Measurements from ENCODE around the gene SYNJ1.

The SYNJ1 gene

GRCh38 chr21:32593690-32594089 lies 134.1 kb downstream of the SYNJ1 start:
- no peak overlapping the region for H3K4me3 ChIP-seq (ENCODE audit: low read depth, low read length)
- H3K9me3 ChIP-seq = no peaks in the 10 kb centered on the region
- no peaks in the 10 kb centered on the region for H3K4me1 ChIP-seq
- no peaks in the 10 kb centered on the region for H3K36me3 ChIP-seq
- no peaks in the 10 kb centered on the region for H3K27me3 ChIP-seq
- TF ChIP-seq CTCF (IDR thresholded peaks at IDR 0.05; ENCODE audit: low read depth, low read length) = no peak
- DNase-seq = no peak

- DNase-seq = no peak
- TF ChIP-seq CTCF (IDR thresholded peaks at IDR 0.05; ENCODE audit: low read depth, low read length) = no peak
- no peaks in the 10 kb centered on the region for H3K4me1 ChIP-seq
- H3K9me3 ChIP-seq = no peaks in the 10 kb centered on the region
- no peaks in the 10 kb centered on the region for H3K36me3 ChIP-seq
- no peaks in the 10 kb centered on the region for H3K27me3 ChIP-seq
- no peak overlapping the region for H3K4me3 ChIP-seq (ENCODE audit: low read depth, low read length)
Observed at GRCh38 chr21:32592929-32593502, 134.8 kb downstream of the SYNJ1 start.

GRCh38 chr21:32590130-32590529 lies 137.7 kb downstream of the SYNJ1 start:
- Histone ChIP-seq H3K27me3 (peaks cover 15% of the 10 kb centered on the region), H3K9me3 (no peaks in the 10 kb centered on the region), H3K4me3 (ENCODE audit: low read depth, low read length) (no peak overlapping the region), H3K36me3 (no peaks in the 10 kb centered on the region), H3K4me1 (no peaks in the 10 kb centered on the region)
- no peak for TF ChIP-seq CTCF (IDR thresholded peaks at IDR 0.05; ENCODE audit: low read depth, low read length)
- DNase-seq = no peak

GRCh38 chr21:32587651-32588050 lies 140.2 kb downstream of the SYNJ1 start:
- TF ChIP-seq CTCF (IDR thresholded peaks at IDR 0.05; ENCODE audit: low read depth, low read length) = no peak
- Histone ChIP-seq H3K36me3 (no peaks in the 10 kb centered on the region), H3K27me3 (peaks cover 32% of the 10 kb centered on the region), H3K4me3 (ENCODE audit: low read depth, low read length) (no peak overlapping the region), H3K4me1 (no peaks in the 10 kb centered on the region), H3K9me3 (no peaks in the 10 kb centered on the region)
- no peak for DNase-seq

GRCh38 chr21:32587120-32587519 lies 140.7 kb downstream of the SYNJ1 start:
- H3K4me1 ChIP-seq = no peaks in the 10 kb centered on the region
- H3K36me3 ChIP-seq = no peaks in the 10 kb centered on the region
- no peak overlapping the region for H3K4me3 ChIP-seq (ENCODE audit: low read depth, low read length)
- peaks cover 32% of the 10 kb centered on the region for H3K27me3 ChIP-seq
- DNase-seq = no peak
- no peak for TF ChIP-seq CTCF (IDR thresholded peaks at IDR 0.05; ENCODE audit: low read depth, low read length)
- no peaks in the 10 kb centered on the region for H3K9me3 ChIP-seq

GRCh38 chr21:32585970-32586369 lies 141.8 kb downstream of the SYNJ1 start:
- TF ChIP-seq CTCF (IDR thresholded peaks at IDR 0.05; ENCODE audit: low read depth, low read length) = no peak
- Histone ChIP-seq H3K27me3 (peaks cover 41% of the 10 kb centered on the region), H3K9me3 (no peaks in the 10 kb centered on the region), H3K36me3 (no peaks in the 10 kb centered on the region), H3K4me3 (ENCODE audit: low read depth, low read length) (no peak overlapping the region), H3K4me1 (no peaks in the 10 kb centered on the region)
- DNase-seq = no peak

All from BE2C (cell line).